ENCODE measurements around the gene MRPS17.

The MRPS17 gene

GRCh38 chr7:55983537-55983936 lies 31.9 kb downstream of the MRPS17 start:
- TF ChIP-seq FOXP2 (optimal IDR thresholded peaks at IDR 0.05; ENCODE audit: borderline replicate concordance, extremely low read depth, extremely low read length, insufficient read depth) (no peak), POLR2AphosphoS5 (IDR thresholded peaks at IDR 0.05; ENCODE audit: low read depth, low read length) (no peak), TAF1 (IDR thresholded peaks at IDR 0.05; ENCODE audit: borderline replicate concordance, insufficient read depth, low read length) (no peak), REST (IDR thresholded peaks at IDR 0.05; ENCODE audit: insufficient read depth in 1 of 2, low read depth in 2 of 2, low read length in 2 of 2) (no peak), SIN3A (IDR thresholded peaks at IDR 0.05; ENCODE audit: borderline replicate concordance, insufficient read depth, low read length) (no peak)

- TF ChIP-seq FOXP2 (optimal IDR thresholded peaks at IDR 0.05; ENCODE audit: borderline replicate concordance, extremely low read depth, extremely low read length, insufficient read depth): no peak
- TF ChIP-seq SIN3A (IDR thresholded peaks at IDR 0.05; ENCODE audit: borderline replicate concordance, insufficient read depth, low read length): no peak
- no peak for TF ChIP-seq POLR2AphosphoS5 (IDR thresholded peaks at IDR 0.05; ENCODE audit: low read depth, low read length)
- no peak for TF ChIP-seq REST (IDR thresholded peaks at IDR 0.05; ENCODE audit: insufficient read depth in 1 of 2, low read depth in 2 of 2, low read length in 2 of 2)
- no peak for TF ChIP-seq TAF1 (IDR thresholded peaks at IDR 0.05; ENCODE audit: borderline replicate concordance, insufficient read depth, low read length)
Measured at GRCh38 chr7:55992346-55992745, 40.7 kb downstream of the MRPS17 start.

GRCh38 chr7:55996856-55997500 lies 45.3 kb downstream of the MRPS17 start:
- TF ChIP-seq TAF1 (IDR thresholded peaks at IDR 0.05; ENCODE audit: borderline replicate concordance, insufficient read depth, low read length) (no peak), POLR2AphosphoS5 (IDR thresholded peaks at IDR 0.05; ENCODE audit: low read depth, low read length) (no peak), SIN3A (IDR thresholded peaks at IDR 0.05; ENCODE audit: borderline replicate concordance, insufficient read depth, low read length) (no peak), REST (IDR thresholded peaks at IDR 0.05; ENCODE audit: insufficient read depth in 1 of 2, low read depth in 2 of 2, low read length in 2 of 2) (no peak), FOXP2 (optimal IDR thresholded peaks at IDR 0.05; ENCODE audit: borderline replicate concordance, extremely low read depth, extremely low read length, insufficient read depth) (no peak)

GRCh38 chr7:56003749-56004148 lies 52.1 kb downstream of the MRPS17 start:
- no peak for TF ChIP-seq POLR2AphosphoS5 (IDR thresholded peaks at IDR 0.05; ENCODE audit: low read depth, low read length)
- no peak for TF ChIP-seq SIN3A (IDR thresholded peaks at IDR 0.05; ENCODE audit: borderline replicate concordance, insufficient read depth, low read length)
- no peak for TF ChIP-seq REST (IDR thresholded peaks at IDR 0.05; ENCODE audit: insufficient read depth in 1 of 2, low read depth in 2 of 2, low read length in 2 of 2)
- no peak for TF ChIP-seq FOXP2 (optimal IDR thresholded peaks at IDR 0.05; ENCODE audit: borderline replicate concordance, extremely low read depth, extremely low read length, insufficient read depth)
- TF ChIP-seq TAF1 (IDR thresholded peaks at IDR 0.05; ENCODE audit: borderline replicate concordance, insufficient read depth, low read length): no peak

Data from PFSK-1 (cell line).